NCI-H526 (cell line): Measurements from ENCODE around the gene PCYT1A.
"Not testable (repeated sequence)": the region's sequence is repeated elsewhere in the genome, so short reads cannot be mapped to it uniquely, and the experiment has no call there.

Experiments used
- DNase-seq, 2 experiments: peaks; one replicate each; lab custom pipeline; 2025; lab: John Stamatoyannopoulos, UW

The PCYT1A gene

DNA sequence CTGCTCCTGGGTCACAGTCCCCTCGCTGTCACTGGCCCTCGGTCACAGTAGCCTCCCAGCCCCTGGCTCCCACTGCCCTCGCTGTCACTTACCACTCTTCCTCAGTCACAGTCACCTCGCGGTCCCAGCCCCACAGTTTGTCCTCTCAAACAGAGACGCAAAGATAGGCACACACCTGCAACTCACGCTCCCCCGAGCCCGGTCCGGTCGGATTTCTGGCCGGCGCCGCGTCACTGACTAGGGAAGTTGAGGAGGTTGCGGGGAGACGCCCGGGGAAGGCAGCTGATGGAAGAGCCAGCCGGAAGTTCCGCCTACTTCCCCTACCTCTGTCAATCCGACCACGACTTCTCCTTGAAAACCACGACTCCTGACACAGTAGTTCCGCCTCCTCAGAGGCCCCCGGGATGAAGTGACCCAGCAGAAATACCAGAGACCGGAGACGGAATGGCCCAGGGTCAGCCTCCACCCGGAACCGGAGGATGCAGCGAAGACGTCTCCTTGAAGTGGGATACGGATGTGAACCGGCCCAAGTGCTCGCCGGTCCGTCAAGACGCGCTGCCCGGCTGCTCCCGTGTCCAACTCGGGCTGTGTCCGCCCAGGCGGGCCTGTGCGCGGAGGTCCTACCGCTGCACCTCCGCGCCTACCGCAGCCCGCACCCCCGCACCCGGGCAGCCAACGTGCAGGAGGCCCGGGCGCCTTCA lies at the start of gene PCYT1A:
Gene PCYT1A (minus strand): TSS at position 287 of the 701 bp plus-strand sequence. CDS start 17,195 bp downstream, outside the sequence.
- peak; percentile 92 to 96 for DNase-seq

GRCh38 chr3:196336319-196337145 lies 49.0 kb upstream of the PCYT1A start:
- no peak for DNase-seq

DNA sequence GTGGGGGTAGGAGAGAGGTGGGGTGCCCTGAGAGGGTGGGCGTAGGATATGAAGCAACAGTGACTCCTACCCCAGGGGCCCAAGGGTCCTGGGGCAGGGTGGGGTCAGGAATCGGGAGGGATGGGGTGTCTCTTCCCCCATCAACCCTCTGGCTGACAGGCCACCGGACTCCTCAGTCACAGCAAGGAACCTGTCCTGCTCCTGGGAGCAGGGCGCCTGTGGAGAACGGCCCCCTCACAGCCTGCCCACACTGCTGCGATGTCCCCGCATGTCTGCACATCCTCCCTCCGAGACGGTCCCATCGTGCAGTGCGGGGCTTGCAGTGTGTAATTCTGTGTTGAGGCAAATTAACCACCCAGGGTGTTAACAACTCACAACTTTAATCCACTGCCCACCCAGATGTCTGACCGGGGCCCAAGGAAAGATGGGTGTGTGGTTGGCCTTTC lies 48.0 kb upstream of the PCYT1A start:
- no peak for DNase-seq

GRCh38 chr3:196334982-196335381 lies 47.5 kb upstream of the PCYT1A start:
- no peak for DNase-seq

DNA sequence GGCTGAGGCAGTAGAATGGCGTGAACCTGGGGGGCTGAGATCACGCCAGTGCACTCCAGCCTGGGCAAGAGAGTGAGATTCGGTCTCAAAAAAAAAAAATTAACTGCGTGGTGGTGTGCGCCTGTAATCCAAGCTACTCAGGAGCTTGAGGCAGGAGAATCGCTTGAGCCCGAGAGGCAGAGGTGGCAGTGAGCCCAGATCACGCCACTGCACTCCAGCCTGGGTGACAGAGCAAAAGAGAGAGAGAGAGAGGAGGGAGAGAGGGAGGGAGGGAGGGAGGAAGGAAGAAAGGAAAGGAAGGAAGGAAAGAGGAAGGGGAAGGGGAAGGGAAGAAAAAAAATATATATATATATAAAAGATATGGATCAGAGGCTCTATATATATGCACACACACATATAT lies 44.6 kb upstream of the PCYT1A start:
- DNase-seq: no peak

DNA sequence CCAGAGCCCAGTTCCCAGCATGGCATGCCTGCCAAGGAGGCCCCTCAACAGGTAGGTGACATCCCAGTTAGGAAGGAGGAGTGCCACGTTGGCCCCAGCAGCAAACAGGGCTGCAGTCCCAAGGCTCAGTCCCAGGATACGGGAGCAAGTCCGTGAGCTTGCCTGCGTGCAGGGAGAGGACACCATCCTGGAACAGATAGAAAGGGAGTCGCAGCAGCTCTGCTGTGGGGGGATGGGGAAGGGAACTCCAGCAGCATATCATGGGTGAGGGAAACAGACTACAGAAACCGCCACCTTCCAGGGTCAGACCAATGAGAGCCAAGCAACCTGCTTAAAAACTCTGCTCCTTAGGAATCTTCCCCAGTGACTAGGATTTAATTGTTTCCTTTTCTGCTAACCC lies 39.9 kb upstream of the PCYT1A start:
- no peak for DNase-seq

DNA sequence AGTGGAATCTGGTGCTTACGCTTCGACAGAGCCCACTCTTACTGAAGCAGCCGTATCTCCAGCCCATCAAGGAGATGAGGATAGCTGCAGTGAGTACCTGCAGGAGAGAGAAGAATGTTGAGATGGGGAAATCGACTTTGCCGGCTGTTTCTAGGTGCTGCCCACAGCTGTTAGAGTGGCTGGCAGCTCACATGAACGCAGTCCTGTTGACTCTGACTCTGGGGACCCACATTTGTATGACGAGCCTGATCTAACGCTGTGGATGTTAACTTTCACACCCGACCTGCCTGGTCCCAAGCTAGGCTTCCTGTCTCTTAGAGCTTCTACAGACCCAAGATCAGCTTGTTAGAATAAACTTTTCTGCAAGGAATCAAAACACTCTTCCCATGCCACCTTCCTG lies 39.4 kb upstream of the PCYT1A start:
- DNase-seq: no peak

GRCh38 chr3:196323691-196324090 lies 36.2 kb upstream of the PCYT1A start:
- DNase-seq: peak in 1 of 2 experiments; percentile 39

DNA sequence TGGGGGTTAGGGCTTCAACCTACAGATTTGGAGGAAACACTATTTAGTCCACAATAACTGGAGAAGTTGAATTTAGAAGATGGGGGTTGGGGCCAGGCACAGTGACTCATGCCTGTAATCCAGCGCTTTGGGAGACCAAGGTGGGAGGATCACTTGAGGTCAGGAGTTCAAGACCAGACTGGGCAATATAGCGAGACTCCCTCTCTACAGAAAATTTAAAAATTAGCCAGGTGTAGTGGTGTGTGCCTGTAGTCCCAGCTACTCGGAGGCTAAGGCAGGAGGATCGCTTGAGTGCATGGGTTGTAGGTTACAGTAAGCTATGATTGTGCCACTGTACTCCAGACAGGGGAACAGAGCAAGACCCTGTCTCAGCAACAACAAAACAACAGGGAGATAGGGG lies 35.5 kb upstream of the PCYT1A start:
- DNase-seq: no peak

GRCh38 chr3:196321162-196321561 lies 33.6 kb upstream of the PCYT1A start:
- DNase-seq: no peak

- DNase-seq: peak in 1 of 2 experiments; percentile 22
Observed at GRCh38 chr3:196320137-196320536, 32.6 kb upstream of the PCYT1A start.

GRCh38 chr3:196317687-196318467 lies 30.4 kb upstream of the PCYT1A start, which contains the start of gene DYNLT2B:
Gene DYNLT2B (minus strand): TSS chr3:196318240. CDS start chr3:196318152, 88 bp downstream.
- peak; percentile 84 to 94 for DNase-seq

GRCh38 chr3:196316799-196317686 lies 29.5 kb upstream of the PCYT1A start:
- DNase-seq: not testable (repeated sequence)

- DNase-seq: no peak
Observed at GRCh38 chr3:196315821-196316220, 28.3 kb upstream of the PCYT1A start.

- DNase-seq: no peak
Observed at GRCh38 chr3:196314597-196314996, 27.1 kb upstream of the PCYT1A start.

GRCh38 chr3:196314086-196314485 lies 26.6 kb upstream of the PCYT1A start:
- DNase-seq: not testable (repeated sequence)

GRCh38 chr3:196302960-196303359 lies 15.4 kb upstream of the PCYT1A start:
- DNase-seq: not testable (repeated sequence)

DNA sequence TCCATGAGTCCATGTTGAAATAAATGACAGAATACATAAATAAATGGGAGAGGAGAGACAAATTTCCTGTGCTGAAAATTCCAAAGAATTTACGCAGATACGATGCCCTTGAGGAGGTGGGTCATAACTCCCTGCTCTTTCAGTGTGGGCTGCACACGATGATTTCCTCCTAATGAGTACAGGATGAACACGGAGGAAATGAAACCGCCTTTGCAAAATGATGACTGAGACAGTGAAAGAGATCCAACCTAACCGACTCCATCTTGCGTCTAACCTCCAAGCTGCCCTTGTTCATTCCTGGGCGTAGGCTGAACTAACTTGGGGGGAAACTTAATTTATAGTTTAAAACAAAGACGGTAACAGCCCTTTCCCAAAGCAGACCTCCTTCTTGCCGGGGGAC lies 15.0 kb upstream of the PCYT1A start:
- DNase-seq: not testable (repeated sequence)

GRCh38 chr3:196298521-196298920 lies 11.0 kb upstream of the PCYT1A start:
- DNase-seq: no peak

DNA sequence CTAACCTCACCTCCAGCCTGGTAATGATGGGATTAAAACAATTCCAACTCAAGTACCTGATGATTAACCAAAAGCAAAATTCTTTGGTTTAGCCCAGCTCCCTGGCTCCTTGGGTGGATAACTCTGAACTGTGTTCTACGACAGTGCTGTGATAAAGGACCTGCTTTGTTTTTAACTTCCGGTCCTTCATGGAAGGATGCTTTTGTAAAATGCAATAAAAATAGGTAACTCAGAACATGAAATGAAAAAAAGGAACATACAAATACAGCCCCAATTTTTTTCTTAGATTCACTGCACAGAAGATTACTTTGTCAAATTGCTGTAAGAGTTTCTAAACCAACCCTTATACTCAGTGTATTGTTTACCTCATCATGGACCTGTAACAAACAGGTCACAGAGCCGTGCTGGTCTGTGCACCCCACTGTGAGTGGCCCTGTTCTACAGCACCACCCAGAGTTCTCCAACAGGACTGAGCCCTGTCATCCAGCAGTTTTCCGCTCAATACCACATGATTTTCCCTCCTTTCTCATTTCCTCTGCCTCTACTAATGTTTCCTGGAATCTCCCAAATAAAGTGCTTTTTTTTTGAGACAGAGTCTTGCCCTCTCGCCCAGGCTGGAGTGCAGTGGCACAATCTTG lies 4.9 kb upstream of the PCYT1A start:
- no peak for DNase-seq

- peak in 1 of 2 experiments; percentile 58 for DNase-seq
Observed at GRCh38 chr3:196288141-196288460, 575 bp upstream of the PCYT1A start.
